ENCODE measurements around the gene KCND2. TPM values are rescaled to one million over a fixed set of nuclear protein-coding genes. Genes with fewer than 3 reads are reported as not detected.

KCND2 gene
- polyA plus RNA-seq, 1 of the 3 experiments (the other 2 are of a cell fraction), result not detected

GRCh38 chr7:120716307-120716706 lies 443.3 kb downstream of the KCND2 start:
- POLR2A ChIA-PET, result no interaction called here
- Histone ChIP-seq H3K79me2 (ENCODE audit: insufficient read depth) (no peaks in the 10 kb centered on the region), H4K20me1 (ENCODE audit: insufficient read depth) (no peaks in the 10 kb centered on the region), H3K4me3 (ENCODE audit: low read depth in 2 of 2, low read length in 1 of 2) (no peak overlapping the region), H3K4me2 (no peak overlapping the region), H3K9me3 (no peaks in the 10 kb centered on the region), H3F3A (replicated peaks; ENCODE audit: insufficient read depth) (no peaks in the 10 kb centered on the region), H3K9ac (no peak overlapping the region), H2AFZ (ENCODE audit: low read depth) (no peak overlapping the region), H3K27ac (ENCODE audit: low read depth in 2 of 2, low read length in 1 of 2) (no peak overlapping the region), H3K9me2 (no peaks in the 10 kb centered on the region), H3K27me3 (ENCODE audit: insufficient read depth) (peaks cover 5% of the 10 kb centered on the region; the same call in 1 of the 2 replicates), H3K4me1 (ENCODE audit: control insufficient read depth in 1 of 2, insufficient read depth in 2 of 2, low read depth in 1 of 2, low read length in 1 of 2) (no peaks in the 10 kb centered on the region), H3K36me3 (replicated peaks in 1 of 2; ENCODE audit: control insufficient read depth in 1 of 2, insufficient read depth in 2 of 2, low read length in 1 of 2) (no peaks in the 10 kb centered on the region)
- no peak for DNase-seq
- no peak for TF ChIP-seq TEAD4 (IDR thresholded peaks at IDR 0.05; ENCODE audit: borderline replicate concordance, insufficient read depth)
- CTCF ChIA-PET, result interaction anchor here (1.7 kb wide), 1 partner anchor 9 kb away, joined by 13 read pairs; no protein-coding TSS in a partner anchor
- 3% methylated on average over 2 of the region's 2 CpGs for WGBS (ENCODE audit: low lambda C conversion rate)

GRCh38 chr7:120717166-120717565 lies 444.2 kb downstream of the KCND2 start:
- no peak overlapping the region for H3K9ac ChIP-seq
- no peak overlapping the region for H3K27ac ChIP-seq (ENCODE audit: low read depth in 2 of 2, low read length in 1 of 2)
- no peaks in the 10 kb centered on the region for H3K36me3 ChIP-seq (replicated peaks in 1 of 2; ENCODE audit: control insufficient read depth in 1 of 2, insufficient read depth in 2 of 2, low read length in 1 of 2)
- no peaks in the 10 kb centered on the region for H3K4me1 ChIP-seq (ENCODE audit: control insufficient read depth in 1 of 2, insufficient read depth in 2 of 2, low read depth in 1 of 2, low read length in 1 of 2)
- ChIA-PET POLR2A (no interaction called here), CTCF (interaction anchor here (1.3 kb wide), 1 partner anchor 89 kb away, joined by 3 read pairs; no protein-coding TSS in a partner anchor)
- H3K27me3 ChIP-seq (ENCODE audit: insufficient read depth), result peaks cover 5% of the 10 kb centered on the region; the same call in 1 of the 2 replicates
- WGBS (ENCODE audit: low lambda C conversion rate), result 4% methylated on average over 4 of the region's 4 CpGs
- H4K20me1 ChIP-seq (ENCODE audit: insufficient read depth), result no peaks in the 10 kb centered on the region
- H3F3A ChIP-seq (replicated peaks; ENCODE audit: insufficient read depth), result no peaks in the 10 kb centered on the region
- no peak overlapping the region for H3K4me2 ChIP-seq
- no peaks in the 10 kb centered on the region for H3K9me2 ChIP-seq
- no peak for DNase-seq
- H3K79me2 ChIP-seq (ENCODE audit: insufficient read depth), result no peaks in the 10 kb centered on the region
- H3K4me3 ChIP-seq (ENCODE audit: low read depth in 2 of 2, low read length in 1 of 2), result no peak overlapping the region
- no peaks in the 10 kb centered on the region for H3K9me3 ChIP-seq
- H2AFZ ChIP-seq (ENCODE audit: low read depth), result no peak overlapping the region
- no peak for TF ChIP-seq CHD2 (IDR thresholded peaks at IDR 0.05; ENCODE audit: low read length, partially characterized antibody)
- no peak for TF ChIP-seq ELF1 (IDR thresholded peaks at IDR 0.05)
- no peak for TF ChIP-seq JUND (IDR thresholded peaks at IDR 0.05)

GRCh38 chr7:120718361-120718760 lies 445.4 kb downstream of the KCND2 start:
- H3K4me1 ChIP-seq (ENCODE audit: control insufficient read depth in 1 of 2, insufficient read depth in 2 of 2, low read depth in 1 of 2, low read length in 1 of 2), result no peaks in the 10 kb centered on the region
- no peaks in the 10 kb centered on the region for H4K20me1 ChIP-seq (ENCODE audit: insufficient read depth)
- no peak for TF ChIP-seq FOXM1 (IDR thresholded peaks at IDR 0.05; ENCODE audit: low read depth)
- TF ChIP-seq TCF12 (IDR thresholded peaks at IDR 0.05), result no peak
- TF ChIP-seq MXI1 (IDR thresholded peaks at IDR 0.05; ENCODE audit: low read depth, low read length), result no peak
- TF ChIP-seq USF1 (IDR thresholded peaks at IDR 0.05; ENCODE audit: borderline replicate concordance, low read depth), result no peak
- TF ChIP-seq SMC3 (IDR thresholded peaks at IDR 0.05; ENCODE audit: low read depth, low read length), result no peak
- no peak for TF ChIP-seq CHD2 (IDR thresholded peaks at IDR 0.05; ENCODE audit: low read length, partially characterized antibody)
- TF ChIP-seq NFIC (IDR thresholded peaks at IDR 0.05; ENCODE audit: borderline replicate concordance), result no peak
- TF ChIP-seq FOSL2 (IDR thresholded peaks at IDR 0.05; ENCODE audit: borderline replicate concordance, low read depth), result no peak
- TF ChIP-seq CTCF (IDR thresholded peaks at IDR 0.05), result no peak
- TF ChIP-seq RFX5 (IDR thresholded peaks at IDR 0.05; ENCODE audit: low read length), result no peak
- H3K79me2 ChIP-seq (ENCODE audit: insufficient read depth), result no peaks in the 10 kb centered on the region
- H3K36me3 ChIP-seq (replicated peaks in 1 of 2; ENCODE audit: control insufficient read depth in 1 of 2, insufficient read depth in 2 of 2, low read length in 1 of 2), result no peaks in the 10 kb centered on the region
- H3K9me3 ChIP-seq, result no peaks in the 10 kb centered on the region
- CTCF ChIA-PET, result interaction anchor here (1.1 to 1.3 kb wide), 2 partner anchors 30 to 87 kb away, joined by 3 read pairs; no protein-coding TSS in a partner anchor
- H3K9me2 ChIP-seq, result no peaks in the 10 kb centered on the region
- WGBS (ENCODE audit: low lambda C conversion rate), result under 1% methylated on average over 2 of the region's 2 CpGs
- H3K4me3 ChIP-seq (ENCODE audit: low read depth in 2 of 2, low read length in 1 of 2), result no peak overlapping the region
- H2AFZ ChIP-seq (ENCODE audit: low read depth), result no peak overlapping the region
- no peak overlapping the region for H3K9ac ChIP-seq
- POLR2A ChIA-PET, result no interaction called here
- H3F3A ChIP-seq (replicated peaks; ENCODE audit: insufficient read depth), result no peaks in the 10 kb centered on the region
- H3K27ac ChIP-seq (ENCODE audit: low read depth in 2 of 2, low read length in 1 of 2), result no peak overlapping the region
- peaks cover 5% of the 10 kb centered on the region; the same call in 1 of the 2 replicates for H3K27me3 ChIP-seq (ENCODE audit: insufficient read depth)
- H3K4me2 ChIP-seq, result no peak overlapping the region
- no peak for DNase-seq
